H1 (cell line): ENCODE measurements around the gene DGKI. TPM values are rescaled to one million over a fixed set of nuclear protein-coding genes. Genes with fewer than 3 reads are reported as not detected.

ENCODE experiments used
- CTCF ChIA-PET: fragments of 300-600 bp; sonication (Branson Sonifier 250); formaldehyde crosslinking; loops from one replicate; lab custom pipeline; 2021; ENCODE audit not compliant: partially characterized antibody; lab: Charles Lee
- POLR2A ChIA-PET: fragments of 300-600 bp; sonication (Branson Sonifier 250); formaldehyde crosslinking; loops from one replicate; lab custom pipeline; 2021; ENCODE audit warnings: inconsistent platforms; ENCODE audit not compliant: partially characterized antibody; lab: Charles Lee
- DNase-seq, 2 experiments: peaks; one replicate each; pipeline versions ENCODE4 v3.0.0 to v3.0.0-alpha.2; 2010 to 2022; ENCODE audit warnings: low spot score in 2 of 2, low read depth in 1 of 2, mixed read lengths in 1 of 2
- FAIRE-seq: peaks from 2 replicates; lab custom pipeline; 2011; peaks lifted over from hg19 to GRCh38; lab: Jason Lieb, UNC
- H2AFZ ChIP-seq: 2 replicates; pipeline ENCODE4 v1.8.1; 2012; ENCODE audit warnings: low read length, inconsistent platforms
- H2AK5ac ChIP-seq: 2 replicates; pipeline ENCODE4 v1.6.1; 2013; ENCODE audit warnings: low read depth, low read length
- H2BK120ac ChIP-seq: replicated peaks from 2 replicates; pipeline ENCODE3; 2013; ENCODE audit warnings: low read depth, low read length, inconsistent platforms
- H2BK12ac ChIP-seq: 2 replicates; pipeline ENCODE4 v1.6.1; 2013; ENCODE audit warnings: low read depth, low read length
- H2BK15ac ChIP-seq: 2 replicates; pipeline ENCODE4 v1.6.1; 2013; ENCODE audit warnings: low read length
- H2BK20ac ChIP-seq: 2 replicates; pipeline ENCODE4 v1.6.1; 2013; ENCODE audit warnings: low read length
- H2BK5ac ChIP-seq: 2 replicates; pipeline ENCODE4 v1.6.1; 2013; ENCODE audit warnings: low read depth, low read length
- H3K14ac ChIP-seq: 2 replicates; pipeline ENCODE4 v1.6.1; 2013; ENCODE audit warnings: inconsistent platforms; ENCODE audit not compliant: insufficient read length
- H3K18ac ChIP-seq: 2 replicates; pipeline ENCODE4 v1.6.1; 2013; ENCODE audit warnings: low read length; ENCODE audit errors: extremely low read depth
- H3K23ac ChIP-seq: 2 replicates; pipeline ENCODE4 v1.6.1; 2013; ENCODE audit warnings: inconsistent platforms; ENCODE audit not compliant: insufficient read length
- H3K23me2 ChIP-seq: 2 replicates; pipeline ENCODE4 v1.6.1; 2013; ENCODE audit warnings: low read depth, low read length
- H3K27ac ChIP-seq: 2 replicates; pipeline ENCODE4 v1.6.1; 2011; ENCODE audit warnings: low read depth, low read length, inconsistent platforms
- H3K27me3 ChIP-seq, 4 experiments: replicated peaks in 1 of 4; 1 replicate in 1 of 4; 2 replicates in 3 of 4; pipeline versions ENCODE4 v1.6.1 to v1.8.1; 2011 to 2013; ENCODE audit warnings: low read length in 3 of 4, mild to moderate bottlenecking in 3 of 4, inconsistent platforms in 2 of 4, mixed read lengths in 2 of 4, moderate library complexity in 1 of 4; ENCODE audit not compliant: control insufficient read depth in 3 of 4, insufficient read depth in 3 of 4; ENCODE audit errors: extremely low read depth in 1 of 4
- H3K36me3 ChIP-seq, 4 experiments: 2 replicates each; pipeline versions ENCODE4 v1.6.1 to v1.8.1; 2011 to 2013; ENCODE audit warnings: mild to moderate bottlenecking in 4 of 4, low read length in 3 of 4, moderate library complexity in 2 of 4, control low read depth in 1 of 4, inconsistent platforms in 1 of 4; ENCODE audit not compliant: insufficient read depth in 4 of 4, control insufficient read depth in 2 of 4
- H3K4ac ChIP-seq: replicated peaks from 2 replicates; pipeline ENCODE3; 2013; ENCODE audit warnings: low read length, low read depth, mixed read lengths, inconsistent platforms; ENCODE audit not compliant: insufficient read length
- H3K4me1 ChIP-seq, 4 experiments: replicated peaks in 1 of 4; 1 replicate in 1 of 4; 2 replicates in 3 of 4; pipeline versions ENCODE4 v1.6.1 to v1.8.1; 2011 to 2013; ENCODE audit warnings: low read length in 3 of 4, inconsistent platforms in 2 of 4, mixed read lengths in 1 of 4; ENCODE audit not compliant: insufficient read depth in 4 of 4, control insufficient read depth in 3 of 4
- H3K4me2 ChIP-seq, 2 experiments: 2 replicates each; pipeline versions ENCODE4 v1.6.1 to v1.8.1; 2011 to 2013; ENCODE audit warnings: low read depth in 2 of 2, low read length in 2 of 2, control low read depth in 1 of 2, inconsistent platforms in 1 of 2, mild to moderate bottlenecking in 1 of 2; ENCODE audit not compliant: insufficient read depth in 1 of 2
- H3K4me3 ChIP-seq, 4 experiments: fragments of 200-600, 300-600 bp in 1 of 4; sonication (generic), shearing (Covaris generic), sonication (Bioruptor Twin) in 1 of 4; 2 replicates each; pipeline versions ENCODE4 v1.5.1 to v1.8.1; 2011 to 2016; ENCODE audit warnings: low read length in 4 of 4, low read depth in 3 of 4, control low read depth in 2 of 4, inconsistent platforms in 2 of 4, mild to moderate bottlenecking in 2 of 4, mixed read lengths in 1 of 4, moderate library complexity in 1 of 4; ENCODE audit not compliant: insufficient read depth in 2 of 4; ENCODE audit errors: extremely low read depth in 1 of 4
- H3K56ac ChIP-seq: replicated peaks from 2 replicates; pipeline ENCODE3; 2013; ENCODE audit warnings: low read depth, mild to moderate bottlenecking, mixed read lengths, low read length, inconsistent platforms; ENCODE audit not compliant: insufficient read length
- H3K79me1 ChIP-seq: 2 replicates; pipeline ENCODE4 v1.6.1; 2013; ENCODE audit warnings: low read depth, low read length, control low read depth
- H3K79me2 ChIP-seq, 2 experiments: 2 replicates each; pipeline versions ENCODE4 v1.6.1 to v1.8.1; 2012 to 2013; ENCODE audit warnings: low read length in 2 of 2, mild to moderate bottlenecking in 2 of 2, inconsistent platforms in 1 of 2; ENCODE audit not compliant: insufficient read depth in 2 of 2, control insufficient read depth in 1 of 2
- H3K9ac ChIP-seq, 4 experiments: replicated peaks in 1 of 4; 1 replicate in 1 of 4; 2 replicates in 3 of 4; pipeline versions ENCODE4 v1.6.1 to v1.8.1; 2011 to 2013; ENCODE audit warnings: low read depth in 3 of 4, low read length in 3 of 4, control low read depth in 2 of 4, mild to moderate bottlenecking in 2 of 4, moderate library complexity in 2 of 4, inconsistent platforms in 1 of 4; ENCODE audit errors: extremely low read depth in 1 of 4
- H3K9me3 ChIP-seq, 2 experiments: 2 replicates each; pipeline versions ENCODE4 v1.6.1 to v1.8.1; 2012 to 2013; ENCODE audit warnings: mild to moderate bottlenecking in 2 of 2, moderate library complexity in 2 of 2, control low read depth in 1 of 2, inconsistent platforms in 1 of 2, low read depth in 1 of 2, low read length in 1 of 2, mixed read lengths in 1 of 2; ENCODE audit not compliant: insufficient read depth in 2 of 2
- H4K20me1 ChIP-seq, 2 experiments: replicated peaks in 1 of 2; 2 replicates each; pipeline versions ENCODE3 to v1.8.1; 2011 to 2013; ENCODE audit warnings: inconsistent platforms in 2 of 2, low read length in 2 of 2, mild to moderate bottlenecking in 1 of 2; ENCODE audit not compliant: insufficient read depth in 2 of 2, control insufficient read depth in 1 of 2
- H4K5ac ChIP-seq: 2 replicates; pipeline ENCODE4 v1.6.1; 2013; ENCODE audit warnings: low read length, low read depth, mixed read lengths, inconsistent platforms; ENCODE audit not compliant: insufficient read length
- H4K8ac ChIP-seq: 2 replicates; pipeline ENCODE4 v1.8.0; 2013; ENCODE audit warnings: mild to moderate bottlenecking, moderate library complexity, low read length, inconsistent platforms; ENCODE audit not compliant: insufficient read depth; ENCODE audit errors: extremely low read depth
- H4K91ac ChIP-seq: replicated peaks from 2 replicates; pipeline ENCODE3; 2013; ENCODE audit warnings: low read length, mixed read lengths, inconsistent platforms; ENCODE audit not compliant: insufficient read length
- BACH1 ChIP-seq: IDR thresholded peaks from 2 replicates; pipeline ENCODE4 v1.6.1; 2012; ENCODE audit warnings: low read length, improper control_type of control experiment
- FOSL1 ChIP-seq: IDR thresholded peaks from 2 replicates; pipeline ENCODE4 v1.6.1; 2011; ENCODE audit warnings: mild to moderate bottlenecking, low read depth, low read length, moderate library complexity; ENCODE audit not compliant: insufficient read depth
- GABPA ChIP-seq: IDR thresholded peaks from 2 replicates; pipeline ENCODE4 v1.6.1; 2011; ENCODE audit warnings: mild to moderate bottlenecking, low read length, moderate library complexity, borderline replicate concordance; ENCODE audit not compliant: insufficient read depth
- HDAC2 ChIP-seq, 2 experiments: fragments of 300-600 bp in 1 of 2; sonication (generic) in 1 of 2; IDR thresholded peaks; 2 replicates each; pipeline ENCODE4 v1.6.1; 2011 to 2012; ENCODE audit warnings: low read depth in 2 of 2, low read length in 2 of 2, mild to moderate bottlenecking in 2 of 2, moderate library complexity in 2 of 2, borderline replicate concordance in 1 of 2, inconsistent platforms in 1 of 2
- HDAC6 ChIP-seq: IDR thresholded peaks from one replicate; pipeline ENCODE4 v1.7.1; 2012; ENCODE audit warnings: low read depth, mild to moderate bottlenecking, inconsistent platforms, low read length, moderate library complexity
- JUND ChIP-seq: IDR thresholded peaks from 2 replicates; pipeline ENCODE4 v1.6.1; 2011; ENCODE audit warnings: mild to moderate bottlenecking, improper control_type of control experiment, low read length
- KDM5A ChIP-seq: fragments of 200-600 bp; IDR thresholded peaks from 2 replicates; pipeline ENCODE4 v1.7.1; 2012; ENCODE audit warnings: mild to moderate bottlenecking, low read length, inconsistent platforms, mixed read lengths
- RNF2 ChIP-seq: fragments of 200-900, 300-1000 bp; sonication (generic); IDR thresholded peaks from 2 replicates; pipeline ENCODE4 v1.7.1; 2016; ENCODE audit warnings: borderline replicate concordance, low read depth, mild to moderate bottlenecking, antibody characterized with exemption, low read length; ENCODE audit not compliant: poor library complexity, severe bottlenecking; ENCODE audit errors: missing control alignments
- RXRA ChIP-seq: IDR thresholded peaks from 2 replicates; pipeline ENCODE4 v1.6.1; 2011; ENCODE audit warnings: low read depth, mild to moderate bottlenecking, low read length, moderate library complexity; ENCODE audit not compliant: insufficient read depth
- SP1 ChIP-seq: IDR thresholded peaks from 2 replicates; pipeline ENCODE4 v1.6.1; 2011; ENCODE audit warnings: low read depth, low read length
- SP2 ChIP-seq: IDR thresholded peaks from 2 replicates; pipeline ENCODE4 v1.6.1; 2012; ENCODE audit warnings: mild to moderate bottlenecking, low read length, inconsistent platforms
- SP4 ChIP-seq: IDR thresholded peaks from 2 replicates; pipeline ENCODE4 v1.6.1; 2012; ENCODE audit warnings: low read length, inconsistent platforms
- WGBS, 2 experiments: shearing (Covaris generic) in 1 of 2; methylation state at CpG; one replicate each; pipeline versions ENCODE4 v1.1.6 to v1.1.7; 2013 to 2015; ENCODE audit warnings: low lambda C conversion rate in 2 of 2, mixed read lengths in 2 of 2, inconsistent platforms in 1 of 2, low coverage in 1 of 2, missing lambda C conversion rate in 1 of 2; ENCODE audit not compliant: insufficient replicate concordance in 2 of 2, insufficient coverage in 1 of 2, insufficient read length in 1 of 2; ENCODE audit errors: extremely low coverage in 1 of 2, missing lambda C conversion rate in 1 of 2; 5-methylcytosine and 5-hydroxymethylcytosine counted together
- polyA plus RNA-seq, 7 experiments: library from polyadenylated mRNA; depleted of rRNA in 3 of 7; stranded (reverse) in 5 of 7; unstranded in 2 of 7; fragments of >200 nt in 5 of 7; fragments of 200-250 nt in 2 of 7; gene quantifications; 1 replicate in 5 of 7; 2 replicates in 1 of 7; 4 replicates in 1 of 7; pipeline versions ENCODE4 v1.2.1 to v1.2.3, GENCODE V29; 2011 to 2013; ENCODE audit warnings: missing spikeins in 2 of 7, mixed read lengths in 2 of 7
- total RNA-seq: library from RNA; stranded (reverse); fragmentation: NEBNext Ultra II Directional; extraction: Animal tissue kit (Norgen Biotek cat#: 25700); gene quantifications from 2 replicates; pipeline ENCODE4 v1.2.1, GENCODE V29; 2021
- TF ChIP-seq, protein P1 (sequence below): IDR thresholded peaks from 2 replicates; pipeline ENCODE4 v1.6.1; 2012; ENCODE audit warnings: inconsistent platforms

The DGKI gene
- total and polyA plus RNA-seq, 2 of the 8 experiments (the other 6 are each of a cell fraction or from before 2014, with no cell fraction given) = 0.20 to 0.71 TPM

DNA sequence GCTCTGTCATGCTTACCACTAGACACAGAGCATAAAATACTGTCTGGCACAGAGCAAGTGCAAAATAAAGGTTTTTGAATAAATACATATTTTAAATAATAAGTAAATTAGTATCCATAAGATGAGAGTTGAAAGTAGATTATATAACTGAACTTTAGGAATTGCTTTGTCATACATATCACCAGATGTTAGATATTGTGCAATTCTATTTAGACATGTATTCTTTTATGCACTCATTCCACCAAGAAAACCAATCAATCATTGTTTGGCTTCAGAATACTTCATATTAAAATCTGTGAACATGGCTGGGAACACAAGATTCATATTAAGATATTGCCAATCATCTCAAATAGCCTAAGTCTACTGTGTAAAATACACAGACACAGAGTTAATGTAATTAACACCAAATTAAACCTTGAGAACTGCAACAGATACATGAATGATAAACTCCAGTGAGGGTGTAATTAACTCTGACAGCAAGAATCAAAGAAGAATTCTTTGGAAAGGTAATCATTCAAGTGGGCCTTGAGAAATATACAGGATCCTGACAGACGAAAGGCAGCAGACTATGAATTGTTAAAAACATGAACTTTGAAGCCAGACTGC is 302.2 kb downstream of the DGKI start:
- Histone ChIP-seq H3K79me1 (no peaks in the 10 kb centered on the region), H3K27me3 (no peaks in the 10 kb centered on the region), H2BK20ac (no peak overlapping the region), H3K9me3 (no peaks in the 10 kb centered on the region), H3K36me3 (no peaks in the 10 kb centered on the region), H3K14ac (no peak overlapping the region), H3K9ac (no peak overlapping the region; a peak in 1 of 7 replicates), H2BK120ac (no peak overlapping the region), H2BK5ac (no peak overlapping the region), H3K18ac (no peak overlapping the region), H4K20me1 (no peaks in the 10 kb centered on the region), H3K4me1 (peaks cover 0 to 2% (median 0%) of the 10 kb centered on the region in 4 experiments; a peak in 1 of 7 replicates), H4K5ac (no peak overlapping the region), H3K4ac (no peak overlapping the region), H3K56ac (no peak overlapping the region), H3K27ac (no peak overlapping the region), H3K4me2 (no peak overlapping the region), H3K4me3 (no peak overlapping the region), H3K23me2 (no peaks in the 10 kb centered on the region), H2BK15ac (no peak overlapping the region), H4K91ac (no peak overlapping the region), H2AFZ (no peak overlapping the region), H2BK12ac (no peak overlapping the region), H3K79me2 (no peaks in the 10 kb centered on the region), H3K23ac (no peak overlapping the region), H2AK5ac (no peak overlapping the region), H4K8ac (no peak overlapping the region)
- no peak for DNase-seq
- FAIRE-seq = no peak
- POLR2A ChIA-PET = no interaction called here
- CTCF ChIA-PET = no interaction called here
- WGBS, 2 experiments = 100% methylated on average over 1 of the region's 1 CpG; no CpG with 5 or more reads in 1 of the 2 experiments
- TF ChIP-seq JUND (no peak), HDAC2 (IDR thresholded peaks at IDR 0.05; ENCODE audit: borderline replicate concordance in 1 of 2, low read depth in 2 of 2, low read length in 2 of 2) (no peak), KDM5A (no peak), SP2 (no peak), SP1 (no peak), HDAC6 (no peak), SP4 (no peak), RXRA (no peak), BACH1 (no peak), FOSL1 (no peak), RNF2 (no peak), GABPA (no peak)
- TF ChIP-seq, protein P1, sequence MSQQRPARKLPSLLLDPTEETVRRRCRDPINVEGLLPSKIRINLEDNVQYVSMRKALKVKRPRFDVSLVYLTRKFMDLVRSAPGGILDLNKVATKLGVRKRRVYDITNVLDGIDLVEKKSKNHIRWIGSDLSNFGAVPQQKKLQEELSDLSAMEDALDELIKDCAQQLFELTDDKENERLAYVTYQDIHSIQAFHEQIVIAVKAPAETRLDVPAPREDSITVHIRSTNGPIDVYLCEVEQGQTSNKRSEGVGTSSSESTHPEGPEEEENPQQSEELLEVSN = no peak
